ENCODE data around the gene ZNF524.

- no peak for TF ChIP-seq GABPA (IDR thresholded peaks at IDR 0.05; ENCODE audit: low read depth)
- TF ChIP-seq RCOR1 (IDR thresholded peaks at IDR 0.05; ENCODE audit: low read length) = no peak
- TF ChIP-seq, protein P1, sequence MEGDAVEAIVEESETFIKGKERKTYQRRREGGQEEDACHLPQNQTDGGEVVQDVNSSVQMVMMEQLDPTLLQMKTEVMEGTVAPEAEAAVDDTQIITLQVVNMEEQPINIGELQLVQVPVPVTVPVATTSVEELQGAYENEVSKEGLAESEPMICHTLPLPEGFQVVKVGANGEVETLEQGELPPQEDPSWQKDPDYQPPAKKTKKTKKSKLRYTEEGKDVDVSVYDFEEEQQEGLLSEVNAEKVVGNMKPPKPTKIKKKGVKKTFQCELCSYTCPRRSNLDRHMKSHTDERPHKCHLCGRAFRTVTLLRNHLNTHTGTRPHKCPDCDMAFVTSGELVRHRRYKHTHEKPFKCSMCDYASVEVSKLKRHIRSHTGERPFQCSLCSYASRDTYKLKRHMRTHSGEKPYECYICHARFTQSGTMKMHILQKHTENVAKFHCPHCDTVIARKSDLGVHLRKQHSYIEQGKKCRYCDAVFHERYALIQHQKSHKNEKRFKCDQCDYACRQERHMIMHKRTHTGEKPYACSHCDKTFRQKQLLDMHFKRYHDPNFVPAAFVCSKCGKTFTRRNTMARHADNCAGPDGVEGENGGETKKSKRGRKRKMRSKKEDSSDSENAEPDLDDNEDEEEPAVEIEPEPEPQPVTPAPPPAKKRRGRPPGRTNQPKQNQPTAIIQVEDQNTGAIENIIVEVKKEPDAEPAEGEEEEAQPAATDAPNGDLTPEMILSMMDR (IDR thresholded peaks at IDR 0.05) = no peak
- no peak for TF ChIP-seq RAD21 (IDR thresholded peaks at IDR 0.05; ENCODE audit: low read length)
- no peak; the same call in 1 of the 2 replicates for TF ChIP-seq YY1 (IDR thresholded peaks at IDR 0.05; ENCODE audit: low read depth)
- peak; percentile 23; the same call in 1 of the 2 replicates for TF ChIP-seq POLR2AphosphoS5 (IDR thresholded peaks at IDR 0.05; ENCODE audit: low read depth, low read length)
- TF ChIP-seq FOXM1 (IDR thresholded peaks at IDR 0.05; ENCODE audit: low read depth) = no peak
- TF ChIP-seq CHD2 (IDR thresholded peaks at IDR 0.05; ENCODE audit: low read length, partially characterized antibody) = no peak
- no peak for TF ChIP-seq GATA2 (CRISPR knock-in tag; IDR thresholded peaks at IDR 0.05)
- TF ChIP-seq SIN3A (IDR thresholded peaks at IDR 0.05; ENCODE audit: borderline replicate concordance, low read depth, low read length) = no peak
- no peak for TF ChIP-seq FOXJ3 (CRISPR knock-in tag; IDR thresholded peaks at IDR 0.05)
- TF ChIP-seq SMC3 (IDR thresholded peaks at IDR 0.05; ENCODE audit: low read depth, low read length) = no peak
Observed at GRCh38 chr19:55647732-55648584, 47.9 kb downstream of the ZNF524 start, which contains the start of gene CCDC106.
